ENCODE results near the gene RPS3.

RPS3 gene

GRCh38 chr11:75450236-75450635 is 50.9 kb downstream of the RPS3 start:
- FAIRE-seq: no peak

GRCh38 chr11:75450826-75451821 is 51.8 kb downstream of the RPS3 start:
- FAIRE-seq: no peak

More at GRCh38 chr11:75450236-75450635, 50.9 kb downstream of the RPS3 start:
- no peak for DNase-seq (ENCODE audit: extremely low spot score, insufficient read length, low read depth)

GRCh38 chr11:75453916-75454655 is 54.8 kb downstream of the RPS3 start:
- FAIRE-seq: no peak
- no peak for DNase-seq (ENCODE audit: extremely low spot score, insufficient read length, low read depth)

More at GRCh38 chr11:75450826-75451821, 51.8 kb downstream of the RPS3 start:
- no peak for DNase-seq (ENCODE audit: extremely low spot score, insufficient read length, low read depth)

GRCh38 chr11:75454987-75455386 is 55.7 kb downstream of the RPS3 start:
- no peak for FAIRE-seq

More at GRCh38 chr11:75454987-75455386, 55.7 kb downstream of the RPS3 start:
- no peak for DNase-seq (ENCODE audit: extremely low spot score, insufficient read length, low read depth)

Data from GM18507 (cell line).